HG03571 (cell line): ENCODE results near the gene PLAAT5.
A peak's percentile ranks its signal among the peaks of the same experiment; 100 is the strongest.
"Not testable (repeated sequence)": the region's sequence is repeated elsewhere in the genome, so short reads cannot be mapped to it uniquely, and the experiment has no call there.

Experiments
- ATAC-seq: cut with Tn5 transposase; IDR thresholded peaks from one replicate; pipeline ENCODE4 v1.9.1; 2021; ENCODE audit not compliant: unreplicated experiment

The PLAAT5 gene, protein sequence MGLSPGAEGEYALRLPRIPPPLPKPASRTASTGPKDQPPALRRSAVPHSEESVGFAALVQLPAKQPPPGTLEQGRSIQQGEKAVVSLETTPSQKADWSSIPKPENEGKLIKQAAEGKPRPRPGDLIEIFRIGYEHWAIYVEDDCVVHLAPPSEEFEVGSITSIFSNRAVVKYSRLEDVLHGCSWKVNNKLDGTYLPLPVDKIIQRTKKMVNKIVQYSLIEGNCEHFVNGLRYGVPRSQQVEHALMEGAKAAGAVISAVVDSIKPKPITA

DNA sequence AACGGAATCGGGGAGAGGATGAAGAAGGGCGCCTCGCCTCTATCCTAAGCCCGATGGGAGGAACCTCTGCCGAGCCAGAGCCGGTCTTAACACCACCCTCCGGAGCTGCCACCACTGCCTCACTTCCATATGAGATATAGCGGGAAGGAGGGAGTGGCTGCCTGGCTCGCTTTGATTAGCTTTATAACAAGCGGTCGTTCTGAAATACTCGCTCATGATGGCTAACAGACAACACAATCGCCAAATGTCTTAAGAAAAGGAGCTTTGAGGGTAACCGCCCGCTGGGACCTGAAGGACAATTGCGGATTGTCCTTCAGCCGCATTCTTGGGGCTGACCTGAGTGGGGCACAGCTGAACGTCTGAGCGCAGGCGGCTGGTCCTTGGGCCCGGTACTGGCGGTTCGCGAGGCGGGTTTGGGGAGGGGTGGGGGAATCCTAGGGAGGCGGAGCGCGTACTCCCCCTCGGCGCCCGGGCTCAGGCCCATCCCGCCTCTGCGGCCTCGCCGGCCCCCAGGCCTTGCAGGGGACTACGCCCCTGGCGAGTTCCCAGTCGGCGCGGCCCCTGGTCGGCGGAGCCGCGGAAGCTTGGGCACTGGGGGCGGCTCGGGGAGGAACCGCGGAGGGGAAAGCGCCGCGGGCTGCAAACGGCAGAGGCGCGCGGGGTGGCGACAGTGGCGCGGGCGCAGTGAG lies at the start of gene PLAAT5:
Gene PLAAT5 (minus strand): TSS at position 617 of the 689 bp plus-strand sequence. CDS start 133 bp downstream, at position 484.
- ATAC-seq: no peak

DNA sequence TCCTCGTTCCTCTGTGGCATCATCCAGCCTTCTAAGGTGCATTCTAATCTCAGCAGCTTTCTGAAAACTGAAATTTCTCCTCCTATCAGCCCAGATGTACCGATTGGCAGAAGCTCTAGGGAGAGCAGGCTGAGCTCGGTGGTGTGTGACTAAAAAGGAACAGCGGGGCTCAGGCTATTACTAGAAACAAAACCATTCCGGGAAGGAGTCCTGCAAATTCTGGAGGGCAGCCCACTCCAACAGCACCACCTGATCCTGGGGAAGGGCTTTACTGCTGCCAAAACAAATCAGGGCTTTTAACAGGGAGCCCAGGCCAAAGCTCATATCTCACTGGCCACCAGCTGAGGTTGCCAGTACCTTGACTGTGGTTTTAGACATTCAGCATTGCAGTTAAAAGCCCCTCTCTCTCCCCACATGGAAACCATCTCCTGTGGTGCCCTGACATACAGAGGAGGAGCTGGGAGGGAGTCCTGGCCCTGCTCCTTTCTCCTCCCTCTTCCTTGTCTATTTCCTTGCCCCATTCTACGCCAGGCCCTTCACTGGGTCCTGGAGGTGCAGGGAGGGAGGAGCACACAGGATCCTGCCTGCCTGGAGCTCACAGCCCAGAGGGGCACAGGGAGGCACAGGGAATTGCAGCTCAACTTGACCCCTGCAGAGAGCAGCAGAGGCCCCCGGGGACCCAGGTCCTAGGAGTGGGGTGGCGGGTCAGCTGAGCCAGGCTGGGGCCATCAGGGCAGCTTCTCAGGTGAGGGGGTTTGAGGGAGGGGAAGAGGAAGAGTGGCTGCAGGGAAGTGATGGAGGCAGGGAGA lies 46.5 kb upstream of the PLAAT5 start:
- no peak for ATAC-seq

DNA sequence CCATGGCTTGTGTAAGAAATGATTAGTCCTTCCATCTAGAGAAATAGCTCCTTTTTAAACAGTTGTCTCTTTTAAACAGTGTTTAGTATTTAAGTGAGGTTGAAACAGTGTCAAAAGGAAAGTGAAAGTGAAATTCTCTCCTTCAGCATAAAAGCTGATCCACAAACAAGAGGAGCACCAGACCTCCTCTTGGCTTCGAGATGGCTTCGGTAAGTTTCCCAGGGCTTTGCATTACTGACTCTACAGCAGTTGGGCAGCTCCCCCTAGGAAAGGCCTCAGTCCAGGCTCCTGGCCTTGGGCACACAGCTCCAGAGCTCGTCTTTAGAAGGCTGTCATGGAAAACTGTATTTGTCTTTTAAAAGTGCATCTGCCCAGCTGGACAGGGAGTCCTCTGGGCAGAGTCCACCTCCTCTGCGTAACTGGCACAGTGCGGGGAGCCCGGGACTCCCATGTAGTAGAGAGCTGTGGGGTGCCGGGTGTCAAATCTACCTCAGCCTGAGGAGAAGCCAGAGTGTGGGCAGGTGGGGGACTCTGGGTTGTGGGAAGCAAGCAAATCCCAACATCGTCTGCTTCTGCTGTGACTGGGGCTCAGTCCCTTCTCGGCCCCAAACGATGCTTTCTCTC lies 45.8 kb upstream of the PLAAT5 start, which contains the start of gene PLAAT4:
Gene PLAAT4 (plus strand): TSS at position 140 of the 624 bp plus-strand sequence. CDS start 61 bp downstream, at position 201.
- ATAC-seq: no peak

DNA sequence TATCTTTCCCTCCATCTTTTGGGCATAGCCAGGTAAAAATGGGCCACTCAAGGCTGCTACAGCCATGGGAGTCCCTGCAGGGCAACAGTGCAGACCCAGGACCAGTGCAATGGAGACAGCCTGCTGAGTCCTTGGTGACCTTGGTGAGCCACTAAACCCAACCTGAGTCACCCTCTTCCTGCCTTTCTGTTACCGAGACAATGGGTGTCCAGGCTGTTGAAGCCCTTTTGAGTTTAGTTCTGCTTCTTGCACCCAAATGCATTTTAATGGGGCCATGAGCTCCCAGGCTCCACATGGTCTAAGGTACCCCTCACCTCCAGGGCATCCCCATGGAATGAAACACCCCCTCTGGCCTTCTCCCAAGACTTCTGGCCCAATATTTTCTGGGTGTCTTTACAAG lies 44.8 kb upstream of the PLAAT5 start:
- no peak for ATAC-seq

DNA sequence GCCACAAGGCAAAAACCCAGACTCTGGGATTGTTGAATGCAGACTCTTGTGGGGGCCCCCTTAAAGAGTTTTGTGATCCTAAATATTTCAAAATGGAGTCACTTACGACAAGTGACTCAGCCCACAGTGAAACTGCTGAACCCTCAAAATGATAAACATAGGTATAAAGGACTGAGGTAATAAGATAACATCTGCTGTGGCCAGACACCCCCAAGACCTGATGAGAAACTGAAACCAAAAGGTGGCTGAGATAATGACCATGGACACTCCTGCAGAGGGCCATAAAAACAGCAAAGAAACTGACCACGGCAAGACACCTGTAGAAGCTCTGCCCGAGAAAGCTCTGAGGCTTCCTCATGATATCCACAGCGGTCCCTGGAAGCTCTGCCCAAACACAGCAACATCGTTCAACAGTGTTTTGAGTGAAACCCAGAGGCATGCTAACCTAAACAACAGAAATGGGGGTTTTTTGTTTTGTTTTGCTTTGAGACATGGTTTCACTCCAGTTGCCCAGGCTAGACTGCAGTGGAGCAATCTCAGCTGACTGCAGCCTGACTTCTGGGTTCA lies 44.0 kb upstream of the PLAAT5 start:
- ATAC-seq: no peak

DNA sequence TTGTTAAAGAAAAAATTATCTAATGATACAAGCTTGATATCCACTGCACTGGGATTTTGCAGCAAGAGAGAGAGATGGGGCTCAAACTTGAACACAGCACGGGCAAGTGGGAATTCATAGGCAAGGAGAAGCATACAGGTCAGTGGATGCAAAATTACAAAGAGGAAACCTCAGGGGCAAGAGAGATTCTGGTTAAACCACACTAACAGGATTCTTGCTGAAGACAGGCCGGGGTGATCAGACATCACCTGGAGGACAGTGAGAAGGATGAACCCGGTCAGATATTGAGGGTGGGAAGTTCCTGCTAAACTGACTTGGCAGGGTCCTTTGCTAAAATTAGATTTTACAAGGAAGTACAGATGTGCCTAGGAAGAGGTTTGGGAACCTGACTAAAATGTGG lies 43.1 kb upstream of the PLAAT5 start:
- ATAC-seq: no peak

DNA sequence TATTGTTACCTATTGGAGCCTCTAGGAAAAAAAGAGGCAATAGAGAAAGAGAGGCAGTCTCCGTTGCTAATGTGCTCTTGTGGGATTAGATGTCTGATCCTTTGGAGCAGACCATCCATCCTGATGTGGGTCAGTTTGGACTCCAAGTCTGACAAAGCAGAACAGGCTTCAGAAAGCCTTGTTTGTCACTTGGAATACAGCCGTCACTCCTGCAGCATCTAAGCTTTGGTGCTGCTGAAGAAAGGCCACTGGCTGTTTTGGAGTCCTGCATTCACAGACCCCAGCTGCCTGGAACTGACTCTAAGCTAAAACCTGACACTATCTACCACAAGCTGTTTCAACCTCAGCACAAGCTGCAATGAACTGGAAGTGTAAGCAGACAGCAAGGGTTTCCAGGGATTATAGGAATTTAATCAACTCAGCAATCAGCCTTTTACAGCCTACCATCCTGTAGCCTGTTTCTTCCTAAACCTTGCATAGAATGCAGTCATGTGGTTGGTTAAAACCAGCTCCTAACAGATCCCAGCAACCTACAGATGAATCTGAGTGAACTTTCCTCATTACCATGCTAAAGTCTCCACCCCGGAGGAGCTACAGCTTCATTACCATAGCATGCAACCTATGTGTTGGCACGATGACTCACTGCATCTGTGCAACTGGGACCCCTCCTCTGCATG lies 42.0 kb upstream of the PLAAT5 start:
- no peak for ATAC-seq

DNA sequence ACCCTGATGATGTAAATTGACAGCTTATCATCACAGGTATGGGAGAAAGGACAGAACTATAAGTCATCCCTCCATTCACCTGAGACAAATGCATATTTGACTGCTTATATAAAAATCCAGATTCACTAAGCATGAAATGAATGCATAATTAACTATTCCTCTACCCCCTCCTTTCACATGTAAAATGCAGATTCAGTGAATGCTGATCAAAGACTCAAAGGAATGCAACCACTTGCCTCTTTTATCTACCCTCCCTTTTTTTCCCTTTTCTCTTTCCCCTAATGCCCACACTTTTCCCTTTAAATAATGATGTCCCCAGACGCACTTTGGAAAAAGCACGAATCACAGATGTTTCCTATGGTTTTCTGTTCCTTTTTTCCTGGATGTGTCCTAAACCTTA lies 41.1 kb upstream of the PLAAT5 start:
- no peak for ATAC-seq

DNA sequence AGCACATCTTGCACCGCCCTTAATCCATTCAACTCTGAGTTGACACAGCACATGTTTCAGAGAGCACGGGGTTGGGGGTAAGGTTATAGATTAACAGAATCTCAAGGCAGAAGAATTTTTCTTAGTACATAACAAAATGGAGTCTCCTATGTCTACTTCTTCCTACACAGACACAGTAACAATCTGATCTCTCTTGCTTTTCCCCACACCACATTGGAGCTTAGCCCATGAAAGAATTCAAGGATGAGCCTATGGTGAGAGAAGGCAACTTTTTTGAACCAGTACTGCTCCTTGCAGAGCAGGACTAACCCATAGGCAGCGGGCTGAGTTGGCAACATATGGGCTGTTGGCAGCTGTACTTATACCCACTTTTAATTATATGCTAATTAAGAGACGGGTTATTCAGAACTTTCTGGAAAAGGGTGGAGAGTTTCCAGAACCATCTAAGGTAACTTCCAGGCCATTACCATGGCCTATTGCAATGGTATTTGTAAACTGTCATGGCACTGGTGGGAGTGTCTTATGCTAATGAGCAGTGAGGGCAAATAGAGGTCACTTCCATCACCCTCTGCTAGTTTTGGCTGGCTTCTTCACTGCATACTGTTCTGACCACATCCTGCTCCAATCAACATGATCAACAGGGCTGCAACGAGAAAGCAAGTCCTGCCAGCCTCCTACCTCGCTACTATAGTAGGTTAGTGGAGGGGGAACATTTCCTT lies 40.3 kb upstream of the PLAAT5 start:
- peak; percentile 83 for ATAC-seq

DNA sequence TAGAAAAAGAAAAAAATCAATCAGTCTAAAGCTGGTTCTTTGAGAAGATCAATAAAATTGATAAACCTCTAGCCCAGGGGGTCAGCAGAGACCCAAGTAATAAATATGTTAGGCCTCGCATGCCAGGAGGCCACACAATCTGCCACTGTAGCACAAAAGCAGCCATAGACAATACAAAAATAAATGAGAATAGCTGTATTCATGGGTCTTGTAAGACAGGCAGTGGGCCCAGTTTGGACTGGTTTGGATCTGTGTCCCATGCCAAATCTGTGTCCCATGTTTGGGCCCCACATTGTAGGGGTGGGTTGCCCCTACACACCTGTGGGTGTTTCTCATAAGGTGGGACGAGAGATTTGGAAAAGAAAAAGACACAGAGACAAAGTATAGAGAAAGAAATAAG lies 39.1 kb upstream of the PLAAT5 start:
- ATAC-seq: no peak

DNA sequence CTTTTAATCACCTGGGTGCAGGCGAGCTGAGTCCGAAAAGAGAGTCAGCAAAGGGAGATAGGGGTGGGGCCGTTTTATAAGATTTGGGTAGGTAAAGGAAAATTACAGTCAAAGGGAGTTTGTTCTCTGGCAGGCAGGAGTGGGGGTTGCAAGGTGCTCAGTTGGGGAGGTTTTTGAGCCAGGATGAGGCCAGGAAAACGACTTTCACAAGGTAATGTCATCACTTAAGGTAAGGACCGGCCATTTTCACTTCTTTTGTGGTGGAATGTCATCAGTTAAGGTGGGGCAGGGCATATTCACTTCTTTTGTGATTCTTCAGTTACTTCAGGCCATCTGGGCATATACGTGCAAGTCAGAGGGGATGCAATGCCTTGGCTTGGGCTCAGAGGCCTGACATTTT lies 38.4 kb upstream of the PLAAT5 start:
- not testable (repeated sequence) for ATAC-seq

DNA sequence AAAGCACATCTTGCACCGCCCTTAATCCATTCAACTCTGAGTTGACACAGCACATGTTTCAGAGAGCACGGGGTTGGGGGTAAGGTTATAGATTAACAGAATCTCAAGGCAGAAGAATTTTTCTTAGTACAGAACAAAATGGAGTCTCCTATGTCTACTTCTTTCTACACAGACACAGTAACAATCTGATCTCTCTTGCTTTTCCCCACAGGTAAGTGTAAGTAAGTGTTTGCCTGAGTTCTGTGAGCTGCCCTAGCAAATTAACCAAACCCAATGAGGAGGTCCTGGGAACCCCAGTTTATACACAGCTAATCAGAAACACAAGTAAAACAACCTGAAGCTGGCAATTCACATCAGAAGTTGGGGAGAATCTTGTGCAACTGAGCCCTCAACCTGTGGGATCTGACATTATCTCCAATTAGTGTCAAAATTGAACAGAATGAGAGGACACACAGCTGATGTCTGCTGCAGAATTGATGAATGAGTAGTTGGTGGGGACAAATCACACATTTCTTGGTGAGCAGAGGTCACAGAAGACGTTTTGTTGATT lies 37.8 kb upstream of the PLAAT5 start:
- not testable (repeated sequence) for ATAC-seq

DNA sequence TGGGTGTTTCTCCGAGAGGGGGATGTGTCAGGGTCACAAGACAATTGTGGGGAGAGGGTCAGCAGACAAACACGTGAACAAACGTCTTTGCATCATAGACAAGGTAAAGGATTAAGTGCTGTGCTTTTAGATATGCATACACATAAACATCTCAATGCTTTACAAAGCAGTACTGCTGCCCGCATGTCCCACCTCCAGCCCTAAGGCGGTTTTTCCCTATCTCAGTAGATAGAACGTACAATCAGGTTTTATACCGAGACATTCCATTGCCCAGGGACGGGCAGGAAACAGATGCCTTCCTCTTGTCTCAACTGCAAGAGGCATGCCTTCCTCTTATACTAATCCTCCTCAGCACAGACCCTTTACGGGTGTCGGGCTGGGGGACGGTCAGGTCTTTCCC lies 37.2 kb upstream of the PLAAT5 start:
- not testable (repeated sequence) for ATAC-seq

DNA sequence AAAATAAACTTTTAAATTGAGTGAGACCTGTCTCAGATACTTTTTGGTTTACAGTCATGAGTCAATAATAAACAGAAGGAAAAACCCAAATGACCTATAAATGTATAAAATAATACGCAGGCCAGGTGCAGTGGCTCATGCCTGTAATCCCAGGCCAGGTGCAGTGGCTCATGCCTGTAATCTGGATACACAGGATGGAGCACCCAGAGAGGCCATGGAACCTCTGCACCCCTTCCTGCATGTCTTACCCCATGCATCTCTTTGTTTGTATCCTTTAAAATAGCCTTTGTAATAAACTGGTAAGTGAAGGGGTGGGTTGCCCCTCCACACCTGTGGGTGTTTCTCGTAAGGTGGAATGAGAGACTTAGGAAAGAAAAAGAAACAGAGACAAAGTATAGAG lies 36.7 kb upstream of the PLAAT5 start:
- ATAC-seq: no peak

DNA sequence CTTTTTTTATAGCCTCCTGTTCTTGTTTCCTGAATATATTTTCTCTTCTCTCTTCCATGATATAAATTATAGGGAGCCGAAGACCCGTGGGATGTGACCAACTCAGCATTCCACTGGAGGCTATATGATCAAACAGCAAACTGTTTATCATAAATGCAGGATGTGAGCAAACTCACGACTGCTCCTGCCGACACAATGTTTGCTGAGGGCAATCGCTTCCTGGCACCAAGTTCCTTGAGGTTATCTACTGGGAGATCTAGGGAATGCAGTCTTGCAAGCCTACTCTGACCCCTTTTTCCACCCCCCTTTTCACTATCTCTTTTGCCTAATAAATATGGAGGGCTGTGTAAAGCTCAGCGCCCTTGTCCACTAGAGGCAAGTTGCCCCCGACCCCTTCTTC lies 32.2 kb upstream of the PLAAT5 start:
- no peak for ATAC-seq

DNA sequence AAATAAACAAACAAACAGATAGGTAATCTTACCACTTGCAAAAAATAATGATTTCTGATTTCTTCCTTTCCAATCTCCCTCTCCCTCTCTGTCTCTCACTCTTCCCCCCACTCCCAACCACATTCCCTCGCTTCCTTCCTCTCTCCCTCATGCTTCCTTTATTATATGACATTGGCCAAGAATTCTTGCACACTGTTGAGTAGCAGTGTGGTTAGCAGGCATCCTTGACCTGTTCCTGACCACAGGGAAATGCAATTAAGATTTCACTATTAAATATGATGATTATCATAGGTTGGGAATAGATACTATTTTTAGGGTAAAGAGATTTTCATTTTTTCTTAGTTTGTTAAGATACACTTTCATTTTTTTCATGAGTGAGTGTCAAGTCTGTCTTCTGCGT lies 30.9 kb upstream of the PLAAT5 start:
- ATAC-seq: no peak

DNA sequence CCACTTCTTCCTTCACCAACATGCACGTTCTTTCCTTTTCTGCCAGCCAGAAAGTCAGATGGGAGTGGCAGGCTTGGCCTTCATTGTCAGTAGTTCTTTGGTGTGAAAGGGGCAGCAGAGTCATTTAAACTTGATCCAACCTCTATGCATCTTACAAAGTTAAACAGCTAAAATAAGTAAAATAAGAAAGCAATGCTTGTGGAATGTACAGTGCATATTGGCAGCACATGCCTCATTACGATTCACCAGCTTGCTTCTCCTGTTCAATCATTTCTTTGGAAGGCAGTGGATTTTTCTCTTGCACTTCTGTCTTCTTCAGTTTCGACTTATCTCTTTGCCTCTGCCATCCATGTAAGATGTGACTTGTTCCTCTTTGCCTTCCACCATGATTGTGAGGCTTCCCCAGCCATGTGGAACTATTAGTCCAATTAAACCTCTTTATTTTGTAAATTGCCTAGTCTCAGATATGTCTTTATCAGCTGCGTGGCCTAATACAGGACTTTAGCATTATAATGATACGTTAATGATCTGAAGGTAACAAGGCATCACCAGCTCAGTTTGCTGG lies 29.7 kb upstream of the PLAAT5 start:
- ATAC-seq: no peak

DNA sequence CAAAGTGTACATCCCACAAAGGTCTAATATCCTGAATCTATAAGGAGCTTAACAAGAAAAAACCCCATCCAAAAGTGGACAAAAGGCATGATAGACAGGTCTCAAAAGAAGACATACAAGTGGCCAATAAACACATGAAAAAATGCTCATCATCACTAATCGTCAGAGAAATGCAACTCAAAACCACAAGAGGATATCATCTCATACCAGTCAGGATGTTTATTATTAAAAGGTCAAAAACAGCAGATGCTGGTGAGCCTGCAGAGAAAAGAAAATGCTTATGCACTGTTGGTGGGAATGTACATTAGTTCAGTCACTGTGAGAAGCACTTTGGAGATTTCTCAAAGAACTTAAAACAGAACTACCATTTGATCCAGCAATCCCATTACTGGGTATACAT lies 27.6 kb upstream of the PLAAT5 start:
- no peak for ATAC-seq

DNA sequence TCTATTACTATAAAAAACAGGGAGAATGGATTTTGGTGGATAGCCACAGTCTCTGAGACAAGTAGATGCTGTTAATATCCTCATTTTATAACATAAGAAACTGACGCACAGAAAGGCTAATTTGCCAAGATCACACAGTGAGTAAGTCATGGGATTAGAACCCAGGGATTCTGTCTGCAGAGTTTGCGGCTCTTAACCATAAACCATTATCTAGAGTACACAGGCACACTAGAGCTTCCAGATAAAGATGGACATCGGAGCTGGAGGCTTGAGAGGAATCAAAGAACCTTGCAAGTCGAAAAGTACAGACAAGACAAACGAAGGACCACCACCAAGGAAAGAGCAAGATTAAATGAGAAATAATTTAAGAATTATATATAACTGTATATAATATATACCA lies 26.2 kb upstream of the PLAAT5 start:
- no peak for ATAC-seq
